ENCODE results near the gene P2RX5. TPM values are rescaled to one million over a fixed set of nuclear protein-coding genes. Genes with fewer than 3 reads are reported as not detected.

P2RX5 gene
- total and polyA plus RNA-seq, 2 experiments from 2014 or later = 7.5 to 13.6 TPM

GRCh38 chr17:3698139-3698538 is 2.2 kb upstream of the P2RX5 start (continued):
- TF ChIP-seq ZNF462 (CRISPR knock-in tag; IDR thresholded peaks at IDR 0.05) = no peak
- TF ChIP-seq JUNB (IDR thresholded peaks at IDR 0.05; ENCODE audit: unreplicated experiment) = no peak
- no peak for TF ChIP-seq ZNF331 (CRISPR knock-in tag; IDR thresholded peaks at IDR 0.05; ENCODE audit: low read depth)
- no peak for TF ChIP-seq NANOG (IDR thresholded peaks at IDR 0.05; ENCODE audit: borderline replicate concordance)

DNA sequence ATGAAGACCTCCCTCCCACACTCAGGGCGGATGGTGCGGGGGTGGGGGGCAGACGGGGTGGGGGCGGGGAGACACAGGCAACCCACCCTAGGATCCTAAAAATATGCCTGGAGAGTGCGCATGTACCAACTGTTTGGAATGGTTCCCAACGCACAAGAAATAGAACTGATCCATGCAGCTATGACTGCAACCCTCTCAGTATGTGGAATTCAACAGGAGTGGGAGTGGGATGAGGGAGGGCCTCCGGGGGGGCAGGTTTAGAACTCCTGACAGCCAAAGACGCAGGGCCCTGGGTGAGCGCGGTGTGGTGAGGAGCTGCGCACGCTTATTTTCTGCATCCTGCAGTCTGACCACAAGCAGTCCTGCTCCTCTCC is 1.1 kb upstream of the P2RX5 start:
- no peak for DNase-seq (ENCODE audit: low spot score)
- Mint-ChIP-seq H3K27ac (no peak overlapping the region), H3K36me3 (ENCODE audit: low read depth) (peaks cover 5% of the 10 kb centered on the region; the same call in 2 of the 3 replicates), H3K4me1 (peaks cover 7% of the 10 kb centered on the region; the same call in 2 of the 3 replicates), H3K27me3 (ENCODE audit: insufficient read depth, low read depth, poor library complexity) (peaks cover 27% of the 10 kb centered on the region), H3K9me3 (peaks cover 9% of the 10 kb centered on the region; the same call in 2 of the 3 replicates), H3K4me3 (no peak overlapping the region)
- Histone ChIP-seq H3K79me2 (replicated peaks; ENCODE audit: insufficient read depth) (no peaks in the 10 kb centered on the region), H3F3A (replicated peaks; ENCODE audit: low read depth) (0 out of 2 replicates have a peak, but pooled peaks cover 7% of the 10 kb centered on the region), H3K9me2 (ENCODE audit: insufficient read depth) (no peaks in the 10 kb centered on the region), H3K4me2 (no peak overlapping the region), H3K4me1 (ENCODE audit: insufficient read depth) (peaks cover 16% of the 10 kb centered on the region; the same call in 1 of the 2 replicates), H4K20me1 (replicated peaks; ENCODE audit: insufficient read depth) (no peaks in the 10 kb centered on the region), H3K36me3 (ENCODE audit: insufficient read depth) (no peaks in the 10 kb centered on the region), H3K4me3 (no peak overlapping the region), H3K27me3 (ENCODE audit: insufficient read depth) (peaks cover 25% of the 10 kb centered on the region), H3K27ac (ENCODE audit: low read depth) (no peak overlapping the region), H2AFZ (no peak overlapping the region)
- ATAC-seq = no peak
- TF ChIP-seq ETS1 (IDR thresholded peaks at IDR 0.05) (no peak), CTCF (conservative IDR thresholded peaks at IDR 0.05; ENCODE audit: low read depth in 2 of 2) (no peak), JUNB (IDR thresholded peaks at IDR 0.05; ENCODE audit: unreplicated experiment) (no peak)
- TF ChIP-seq, protein P1, sequence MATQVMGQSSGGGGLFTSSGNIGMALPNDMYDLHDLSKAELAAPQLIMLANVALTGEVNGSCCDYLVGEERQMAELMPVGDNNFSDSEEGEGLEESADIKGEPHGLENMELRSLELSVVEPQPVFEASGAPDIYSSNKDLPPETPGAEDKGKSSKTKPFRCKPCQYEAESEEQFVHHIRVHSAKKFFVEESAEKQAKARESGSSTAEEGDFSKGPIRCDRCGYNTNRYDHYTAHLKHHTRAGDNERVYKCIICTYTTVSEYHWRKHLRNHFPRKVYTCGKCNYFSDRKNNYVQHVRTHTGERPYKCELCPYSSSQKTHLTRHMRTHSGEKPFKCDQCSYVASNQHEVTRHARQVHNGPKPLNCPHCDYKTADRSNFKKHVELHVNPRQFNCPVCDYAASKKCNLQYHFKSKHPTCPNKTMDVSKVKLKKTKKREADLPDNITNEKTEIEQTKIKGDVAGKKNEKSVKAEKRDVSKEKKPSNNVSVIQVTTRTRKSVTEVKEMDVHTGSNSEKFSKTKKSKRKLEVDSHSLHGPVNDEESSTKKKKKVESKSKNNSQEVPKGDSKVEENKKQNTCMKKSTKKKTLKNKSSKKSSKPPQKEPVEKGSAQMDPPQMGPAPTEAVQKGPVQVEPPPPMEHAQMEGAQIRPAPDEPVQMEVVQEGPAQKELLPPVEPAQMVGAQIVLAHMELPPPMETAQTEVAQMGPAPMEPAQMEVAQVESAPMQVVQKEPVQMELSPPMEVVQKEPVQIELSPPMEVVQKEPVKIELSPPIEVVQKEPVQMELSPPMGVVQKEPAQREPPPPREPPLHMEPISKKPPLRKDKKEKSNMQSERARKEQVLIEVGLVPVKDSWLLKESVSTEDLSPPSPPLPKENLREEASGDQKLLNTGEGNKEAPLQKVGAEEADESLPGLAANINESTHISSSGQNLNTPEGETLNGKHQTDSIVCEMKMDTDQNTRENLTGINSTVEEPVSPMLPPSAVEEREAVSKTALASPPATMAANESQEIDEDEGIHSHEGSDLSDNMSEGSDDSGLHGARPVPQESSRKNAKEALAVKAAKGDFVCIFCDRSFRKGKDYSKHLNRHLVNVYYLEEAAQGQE (IDR thresholded peaks at IDR 0.05; ENCODE audit: unreplicated experiment) = no peak

Measured in GM23338 (cell line).